Tibial nerve (tissue), 4 donors: ENCODE results near the gene FANK1. TPM values are rescaled to one million over a fixed set of nuclear protein-coding genes. Genes with fewer than 3 reads are reported as not detected.
"Not testable (repeated sequence)": the region's sequence is repeated elsewhere in the genome, so short reads cannot be mapped to it uniquely, and the experiment has no call there.

Experiments used
- DNase-seq, 2 donors: peaks; one replicate each; pipeline ENCODE4 v3.0.0-alpha.2; 2019; ENCODE audit warnings: low spot score in 2 of 2
- H3K27ac ChIP-seq, 4 donors: fragments of 200-600 bp; sonication (generic) in 3 of 4; one replicate each; pipeline ENCODE4 v1.5.1; 2017 to 2019; ENCODE audit warnings: mild to moderate bottlenecking in 1 of 4
- H3K27me3 ChIP-seq, 2 donors: fragments of 200-600 bp; sonication (generic) in 1 of 2; one replicate each; pipeline versions ENCODE4 v1.5.1 to v1.6.0; 2017 to 2019
- H3K36me3 ChIP-seq, 3 donors: fragments of 200-600 bp; sonication (generic); one replicate each; pipeline ENCODE4 v1.5.1; 2018 to 2019
- H3K4me1 ChIP-seq, 4 donors: fragments of 200-600 bp; sonication (generic) in 3 of 4; one replicate each; pipeline ENCODE4 v1.5.1; 2017 to 2019
- H3K4me3 ChIP-seq, 4 donors: fragments of 200-600 bp; sonication (generic) in 3 of 4; one replicate each; pipeline ENCODE4 v1.5.1; 2017 to 2019; ENCODE audit warnings: mild to moderate bottlenecking in 1 of 4, moderate library complexity in 1 of 4
- H3K9me3 ChIP-seq, 4 donors: fragments of 200-600 bp; sonication (generic) in 3 of 4; one replicate each; pipeline ENCODE4 v1.5.1; 2017 to 2019
- CTCF ChIP-seq, 5 experiments: fragments of 200-600 bp in 3 of 5; fragments of 450-650 bp in 2 of 5; sonication (generic) in 3 of 5; IDR thresholded peaks; one replicate each; pipeline ENCODE4 v1.5.1; 2016 to 2019; ENCODE audit warnings: antibody characterized with exemption in 5 of 5, mild to moderate bottlenecking in 3 of 5, moderate library complexity in 2 of 5
- EP300 ChIP-seq, 2 donors: sonication (generic); formaldehyde crosslinking; IDR thresholded peaks; one replicate each; pipeline ENCODE4 v1.6.1; 2017; ENCODE audit warnings: antibody characterized with exemption in 2 of 2, mild to moderate bottlenecking in 1 of 2
- POLR2A ChIP-seq, 2 donors: fragments of 450-650 bp; IDR thresholded peaks; one replicate each; pipeline ENCODE4 v1.6.1; 2017; ENCODE audit warnings: antibody characterized with exemption in 2 of 2, mild to moderate bottlenecking in 2 of 2, moderate library complexity in 2 of 2
- WGBS, 2 donors: methylation state at CpG; one replicate each; pipeline ENCODE4 v1.1.5; 2018; 5-methylcytosine and 5-hydroxymethylcytosine counted together
- total RNA-seq, 4 donors: library from RNA; depleted of rRNA; stranded (reverse); fragments of >200 nt; gene quantifications; one replicate each; pipeline ENCODE4 v1.1.0, GENCODE V29; 2016

FANK1 gene
- total RNA-seq, 4 donors from 2014 or later: 0.59 to 6.6 (median 3.4) TPM

GRCh38 chr10:126045861-126046260 is 149.5 kb downstream of the FANK1 start:
- H3K4me3 ChIP-seq: no peak overlapping the region
- no peaks in the 10 kb centered on the region for H3K9me3 ChIP-seq
- 48 to 49% methylated on average over 3 of the region's 3 CpGs for WGBS, 2 donors
- no peak for DNase-seq
- no peaks in the 10 kb centered on the region for H3K27me3 ChIP-seq
- no peaks in the 10 kb centered on the region for H3K36me3 ChIP-seq
- TF ChIP-seq POLR2A (IDR thresholded peaks at IDR 0.05) (no peak), EP300 (IDR thresholded peaks at IDR 0.05) (no peak), CTCF (IDR thresholded peaks at IDR 0.05) (no peak)
- peaks cover 0 to 14% (median 7%) of the 10 kb centered on the region in 4 donors for H3K4me1 ChIP-seq
- no peak overlapping the region for H3K27ac ChIP-seq

- TF ChIP-seq CTCF (IDR thresholded peaks at IDR 0.05) (no peak), POLR2A (IDR thresholded peaks at IDR 0.05) (no peak), EP300 (IDR thresholded peaks at IDR 0.05) (no peak)
- DNase-seq: no peak
- Histone ChIP-seq H3K27ac (no peak overlapping the region), H3K36me3 (no peaks in the 10 kb centered on the region), H3K27me3 (no peaks in the 10 kb centered on the region), H3K4me3 (no peak overlapping the region), H3K4me1 (peaks cover 0 to 9% (median 7%) of the 10 kb centered on the region in 4 donors), H3K9me3 (no peaks in the 10 kb centered on the region)
- 68 to 71% methylated on average over 5 of the region's 5 CpGs for WGBS, 2 donors
Observed at GRCh38 chr10:126046831-126047230, 150.5 kb downstream of the FANK1 start.

GRCh38 chr10:126047749-126048148 is 151.4 kb downstream of the FANK1 start:
- H3K4me1 ChIP-seq, H3K9me3 ChIP-seq, H3K27ac ChIP-seq, DNase-seq, H3K27me3 ChIP-seq, H3K36me3 ChIP-seq, H3K4me3 ChIP-seq: not testable (repeated sequence)
- WGBS, 2 donors: 85 to 87% methylated on average over 1 of the region's 1 CpG

GRCh38 chr10:126049759-126050700 is 153.7 kb downstream of the FANK1 start:
- no peak for TF ChIP-seq CTCF (IDR thresholded peaks at IDR 0.05)
- TF ChIP-seq POLR2A (IDR thresholded peaks at IDR 0.05): no peak
- no peak for TF ChIP-seq EP300 (IDR thresholded peaks at IDR 0.05)
- peaks cover 0 to 5% (median 0%) of the 10 kb centered on the region in 4 donors for H3K4me1 ChIP-seq
- no peak for DNase-seq
- H3K36me3 ChIP-seq: no peaks in the 10 kb centered on the region
- H3K27ac ChIP-seq: no peak overlapping the region
- H3K27me3 ChIP-seq: no peaks in the 10 kb centered on the region
- no peak overlapping the region for H3K4me3 ChIP-seq
- H3K9me3 ChIP-seq: no peaks in the 10 kb centered on the region
- 68 to 79% methylated on average over 13 of the region's 13 CpGs for WGBS, 2 donors

GRCh38 chr10:126052171-126052570 is 155.8 kb downstream of the FANK1 start:
- 85 to 90% methylated on average over 2 of the region's 2 CpGs for WGBS, 2 donors
- DNase-seq: no peak
- H3K9me3 ChIP-seq: no peaks in the 10 kb centered on the region
- no peak overlapping the region for H3K4me3 ChIP-seq
- H3K4me1 ChIP-seq: peaks cover 0 to 5% (median 0%) of the 10 kb centered on the region in 4 donors
- no peaks in the 10 kb centered on the region for H3K27me3 ChIP-seq
- TF ChIP-seq POLR2A (IDR thresholded peaks at IDR 0.05) (no peak), EP300 (IDR thresholded peaks at IDR 0.05) (no peak), CTCF (IDR thresholded peaks at IDR 0.05) (no peak)
- no peaks in the 10 kb centered on the region for H3K36me3 ChIP-seq
- no peak overlapping the region for H3K27ac ChIP-seq
